ENCODE results near the gene POM121C.
"Not testable (repeated sequence)": the region's sequence is repeated elsewhere in the genome, so short reads cannot be mapped to it uniquely, and the experiment has no call there.

POM121C gene

DNA sequence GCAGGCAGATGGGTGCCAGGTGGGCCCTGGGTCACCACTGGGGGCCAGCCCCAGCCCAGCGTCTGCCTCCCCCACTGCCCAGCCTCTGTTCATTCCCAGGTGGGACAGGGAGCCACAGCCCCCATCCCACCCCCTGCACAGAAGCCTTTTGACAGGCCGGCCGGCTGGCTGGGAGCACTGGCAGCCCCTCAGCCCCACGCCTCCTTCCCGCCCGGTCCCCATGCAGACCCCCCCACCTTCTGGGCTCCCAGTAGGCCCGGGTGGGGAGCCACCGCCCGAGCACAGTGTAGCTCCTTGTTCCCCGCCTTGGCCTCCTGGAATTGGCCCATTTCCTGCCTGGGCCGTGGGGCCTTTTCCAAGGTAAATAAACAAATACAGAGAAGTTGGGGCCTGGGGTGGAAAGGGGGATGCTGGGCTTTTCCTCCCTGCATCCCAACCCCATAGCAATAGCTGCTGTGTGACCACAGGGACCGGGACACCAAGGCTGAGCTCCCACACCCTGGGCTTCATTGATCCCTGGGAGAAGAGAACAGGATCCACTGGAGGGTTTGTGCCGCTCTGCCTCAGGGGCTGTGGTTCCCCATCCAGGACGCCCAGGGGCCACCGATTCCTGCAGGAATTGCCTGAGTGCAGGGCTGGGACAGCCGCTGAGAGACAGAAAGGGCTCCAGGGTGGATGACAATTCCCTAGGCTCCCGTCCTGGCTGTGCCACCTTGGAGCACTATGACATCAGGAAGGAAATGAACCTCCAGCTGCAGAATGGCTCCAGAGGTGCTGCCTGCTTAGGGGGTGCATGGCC is 111.4 kb downstream of the POM121C start:
- not testable (repeated sequence) for DNase-seq

DNA sequence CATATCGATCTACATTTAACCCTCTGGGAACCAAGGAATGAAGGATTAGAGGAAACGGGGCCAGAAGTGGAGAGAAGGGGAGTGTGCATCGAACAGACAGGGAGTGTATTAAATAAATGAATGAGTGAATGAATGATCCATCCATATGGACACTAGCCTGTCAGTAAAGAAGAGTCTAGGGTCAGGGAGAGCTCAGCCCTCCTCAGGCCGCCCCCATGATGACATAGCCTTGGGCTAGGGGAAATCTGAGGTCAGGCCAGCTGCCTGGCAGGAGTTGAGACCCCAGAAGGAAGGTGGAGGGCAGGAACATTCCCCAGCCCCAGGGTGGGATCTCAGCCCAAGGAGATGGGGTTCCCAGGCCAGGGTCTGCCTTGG is 112.0 kb downstream of the POM121C start:
- DNase-seq, result not testable (repeated sequence)

DNA sequence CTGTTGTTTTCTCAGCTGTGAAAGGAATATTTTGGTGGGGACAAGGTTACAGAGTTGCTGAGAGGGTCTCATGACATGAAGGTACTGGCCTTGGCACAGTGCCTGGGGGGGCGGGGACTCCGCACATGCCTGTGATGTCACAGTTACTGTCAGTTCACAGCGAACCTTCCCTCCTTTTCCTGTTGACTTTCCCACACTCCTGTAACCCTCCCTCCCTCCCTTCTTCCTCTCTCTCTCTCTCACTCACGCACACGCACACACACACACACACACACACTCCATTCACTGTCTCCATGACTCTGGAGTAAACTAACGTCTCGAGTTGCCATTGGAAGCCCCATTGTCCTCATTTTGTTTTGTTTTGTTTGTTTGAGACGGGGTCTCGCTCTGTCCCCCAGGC is 118.8 kb downstream of the POM121C start:
- not testable (repeated sequence) for DNase-seq
